ENCODE results near the gene STK16.
"Not testable (repeated sequence)": the region's sequence is repeated elsewhere in the genome, so short reads cannot be mapped to it uniquely, and the experiment has no call there.

STK16 gene

GRCh38 chr2:219245148-219245898, at the start of gene STK16, which contains the start of gene GLB1L:
TSS of gene STK16 (plus strand) at chr2:219245479. CDS start at chr2:219246000, 521 bp downstream.
TSS of gene GLB1L (minus strand) at chr2:219245444. CDS start at chr2:219243573, 1,871 bp downstream.
- peak; percentile 83 to 85 for DNase-seq (ENCODE audit: low read depth in 1 of 2, low spot score in 1 of 2)

- no peak for DNase-seq (ENCODE audit: low read depth in 1 of 2, low spot score in 1 of 2)
Measured at GRCh38 chr2:219197388-219197787, 47.9 kb upstream of the STK16 start.

GRCh38 chr2:219198974-219199373, 46.3 kb upstream of the STK16 start:
- no peak for DNase-seq (ENCODE audit: low read depth in 1 of 2, low spot score in 1 of 2)

- no peak for DNase-seq (ENCODE audit: low read depth in 1 of 2, low spot score in 1 of 2)
Measured at GRCh38 chr2:219199470-219200211, 45.6 kb upstream of the STK16 start.

- DNase-seq (ENCODE audit: low read depth in 1 of 2, low spot score in 1 of 2) = not testable (repeated sequence)
Measured at GRCh38 chr2:219200502-219201326, 44.6 kb upstream of the STK16 start.

- not testable (repeated sequence) for DNase-seq (ENCODE audit: low read depth in 1 of 2, low spot score in 1 of 2)
Measured at GRCh38 chr2:219201331-219201730, 43.9 kb upstream of the STK16 start.

- no peak for DNase-seq (ENCODE audit: low read depth in 1 of 2, low spot score in 1 of 2)
Measured at GRCh38 chr2:219204425-219205164, 40.7 kb upstream of the STK16 start.

- no peak for DNase-seq (ENCODE audit: low read depth in 1 of 2, low spot score in 1 of 2)
Measured at GRCh38 chr2:219205165-219205538, 40.1 kb upstream of the STK16 start.

GRCh38 chr2:219205981-219206327, 39.3 kb upstream of the STK16 start:
- no peak for DNase-seq (ENCODE audit: low read depth in 1 of 2, low spot score in 1 of 2)

GRCh38 chr2:219206328-219207133, 38.7 kb upstream of the STK16 start, which contains the start of gene ZFAND2B:
TSS of gene ZFAND2B (plus strand) at chr2:219206782. CDS start at chr2:219206988, 206 bp downstream.
- DNase-seq (ENCODE audit: low read depth in 1 of 2, low spot score in 1 of 2) = peak; percentile 89 to 94

- no peak for DNase-seq (ENCODE audit: low read depth in 1 of 2, low spot score in 1 of 2)
Measured at GRCh38 chr2:219207134-219207883, 38.0 kb upstream of the STK16 start.

GRCh38 chr2:219207884-219208740, 37.2 kb upstream of the STK16 start:
- no peak for DNase-seq (ENCODE audit: low read depth in 1 of 2, low spot score in 1 of 2)

GRCh38 chr2:219209236-219210195, 35.8 kb upstream of the STK16 start:
- DNase-seq (ENCODE audit: low read depth in 1 of 2, low spot score in 1 of 2) = no peak

GRCh38 chr2:219210196-219210885, 34.9 kb upstream of the STK16 start:
- DNase-seq (ENCODE audit: low read depth in 1 of 2, low spot score in 1 of 2) = no peak

- no peak for DNase-seq (ENCODE audit: low read depth in 1 of 2, low spot score in 1 of 2)
Measured at GRCh38 chr2:219210886-219211362, 34.4 kb upstream of the STK16 start.

GRCh38 chr2:219213026-219213415, 32.3 kb upstream of the STK16 start:
- no peak for DNase-seq (ENCODE audit: low read depth in 1 of 2, low spot score in 1 of 2)
